Testis (tissue), 3 donors: ENCODE measurements around the gene PLXDC1. TPM values are rescaled to one million over a fixed set of nuclear protein-coding genes. Genes with fewer than 3 reads are reported as not detected.

ENCODE experiments used
- DNase-seq: peaks from one replicate; pipeline ENCODE4 v3.0.0-alpha.2; 2019
- H3K27ac ChIP-seq, 2 donors: fragments of 200-600 bp; sonication (generic); one replicate each; pipeline ENCODE4 v1.5.1; 2019
- H3K27me3 ChIP-seq: fragments of 200-600 bp; sonication (generic); one replicate; pipeline ENCODE4 v1.5.1; 2019
- H3K36me3 ChIP-seq: fragments of 200-600 bp; sonication (generic); one replicate; pipeline ENCODE4 v1.5.1; 2017; ENCODE audit warnings: low read depth; ENCODE audit errors: missing control alignments
- H3K4me1 ChIP-seq: fragments of 200-600 bp; sonication (generic); one replicate; pipeline ENCODE4 v1.5.1; 2019
- H3K4me3 ChIP-seq, 2 donors: fragments of 200-600 bp; sonication (generic); one replicate each; pipeline ENCODE4 v1.5.1; 2017 to 2019
- H3K9me3 ChIP-seq: fragments of 200-600 bp; sonication (generic); one replicate; pipeline ENCODE4 v1.5.1; 2017
- CTCF ChIP-seq, 3 experiments: fragments of 450-650 bp in 2 of 3; fragments of 200-600 bp in 1 of 3; sonication (generic) in 1 of 3; IDR thresholded peaks; one replicate each; pipeline ENCODE4 v1.5.1; 2016 to 2019; ENCODE audit warnings: antibody characterized with exemption in 3 of 3, mild to moderate bottlenecking in 2 of 3, moderate library complexity in 1 of 3
- POLR2A ChIP-seq: fragments of 450-650 bp; IDR thresholded peaks from one replicate; pipeline ENCODE4 v1.6.1; 2017; ENCODE audit warnings: antibody characterized with exemption, mild to moderate bottlenecking, moderate library complexity
- WGBS, 2 donors: methylation state at CpG; one replicate each; pipeline ENCODE4 v1.1.5; 2018; 5-methylcytosine and 5-hydroxymethylcytosine counted together
- intact Hi-C: fragments of 100-400 bp; cut with DNase I; formaldehyde crosslinking; loops from one replicate; pipeline ENCODE4 v1.15.1; 2023; ENCODE audit warnings: low total_unique reads
- polyA plus RNA-seq: library from polyadenylated mRNA; stranded (reverse); fragments of 350-450 nt; fragmentation: Illumina TruSeq; extraction: RNeasy Lipid Tissue Mini Kit (QIAGEN cat#74804); gene quantifications from one replicate; pipeline ENCODE4 v1.2.3, GENCODE V29; 2014; ENCODE audit warnings: low read depth, low replicate concordance; ENCODE audit not compliant: insufficient read depth
- total RNA-seq, 2 donors: library from RNA; depleted of rRNA; stranded (reverse); fragments of >200 nt; gene quantifications; one replicate each; pipeline ENCODE4 v1.2.3, GENCODE V29; 2016

Gene PLXDC1
- total and polyA plus RNA-seq, 3 donors from 2014 or later = 9.6 to 40.5 (median 14.8) TPM

- no peak for DNase-seq
- Histone ChIP-seq H3K9me3 (no peaks in the 10 kb centered on the region), H3K27ac (no peak overlapping the region), H3K4me1 (no peaks in the 10 kb centered on the region), H3K36me3 (no peaks in the 10 kb centered on the region), H3K27me3 (no peaks in the 10 kb centered on the region), H3K4me3 (no peak overlapping the region)
- no peak for TF ChIP-seq POLR2A
- TF ChIP-seq CTCF (IDR thresholded peaks at IDR 0.05) = no peak
- 83 to 90% methylated on average over 10 of the region's 10 CpGs for WGBS, 2 donors
- intact Hi-C loops = no loop called here
Measured at GRCh38 chr17:39183720-39184119, 32.3 kb upstream of the PLXDC1 start.

GRCh38 chr17:39183045-39183444, 31.6 kb upstream of the PLXDC1 start:
- no peaks in the 10 kb centered on the region for H3K4me1 ChIP-seq
- H3K36me3 ChIP-seq = no peaks in the 10 kb centered on the region
- intact Hi-C loops = no loop called here
- no peak overlapping the region for H3K27ac ChIP-seq
- DNase-seq = no peak
- TF ChIP-seq POLR2A = no peak
- TF ChIP-seq CTCF (IDR thresholded peaks at IDR 0.05) = no peak
- no peak overlapping the region for H3K4me3 ChIP-seq
- 91 to 92% methylated on average over 5 of the region's 5 CpGs for WGBS, 2 donors
- no peaks in the 10 kb centered on the region for H3K27me3 ChIP-seq
- no peaks in the 10 kb centered on the region for H3K9me3 ChIP-seq

GRCh38 chr17:39181303-39181702, 29.9 kb upstream of the PLXDC1 start:
- H3K27ac ChIP-seq = no peak overlapping the region
- DNase-seq = no peak
- H3K4me3 ChIP-seq = no peak overlapping the region
- WGBS, 2 donors = 71 to 92% methylated on average over 1 to 5 of the region's 5 CpGs
- intact Hi-C loops = no loop called here
- H3K4me1 ChIP-seq = no peaks in the 10 kb centered on the region
- H3K27me3 ChIP-seq = no peaks in the 10 kb centered on the region
- TF ChIP-seq POLR2A = no peak
- TF ChIP-seq CTCF (IDR thresholded peaks at IDR 0.05) = no peak
- no peaks in the 10 kb centered on the region for H3K9me3 ChIP-seq
- H3K36me3 ChIP-seq = no peaks in the 10 kb centered on the region

- H3K4me3 ChIP-seq = no peak overlapping the region
- DNase-seq = no peak
- no peaks in the 10 kb centered on the region for H3K9me3 ChIP-seq
- H3K27ac ChIP-seq = no peak overlapping the region
- no peaks in the 10 kb centered on the region for H3K4me1 ChIP-seq
- no peaks in the 10 kb centered on the region for H3K36me3 ChIP-seq
- no peaks in the 10 kb centered on the region for H3K27me3 ChIP-seq
- TF ChIP-seq POLR2A (no peak), CTCF (IDR thresholded peaks at IDR 0.05) (no peak)
- 86 to 87% methylated on average over 4 of the region's 4 CpGs for WGBS, 2 donors
- intact Hi-C loops = no loop called here
Measured at GRCh38 chr17:39178536-39178935, 27.1 kb upstream of the PLXDC1 start.

GRCh38 chr17:39177256-39177655, 25.8 kb upstream of the PLXDC1 start:
- no peak for TF ChIP-seq POLR2A
- DNase-seq = peak; percentile 60
- intact Hi-C loops = no loop called here
- Histone ChIP-seq H3K36me3 (no peaks in the 10 kb centered on the region), H3K4me1 (no peaks in the 10 kb centered on the region), H3K27me3 (no peaks in the 10 kb centered on the region), H3K27ac (no peak overlapping the region), H3K9me3 (no peaks in the 10 kb centered on the region), H3K4me3 (no peak overlapping the region)
- 48 to 62% methylated on average over 3 to 11 of the region's 12 CpGs for WGBS, 2 donors
